ENCODE results near the gene CXCR6.

The CXCR6 gene

GRCh38 chr3:45969953-45970352 lies 26.7 kb downstream of the CXCR6 start:
- no peak overlapping the region for H3K4me3 ChIP-seq (ENCODE audit: low read length)
- H3K9ac ChIP-seq (ENCODE audit: low read length) = no peak overlapping the region
- no peaks in the 10 kb centered on the region for H3K9me2 ChIP-seq (replicated peaks; ENCODE audit: insufficient read depth, low read length)
- TF ChIP-seq EZH2 (optimal IDR thresholded peaks at IDR 0.05; ENCODE audit: low read depth, low read length) (no peak), CTCF (IDR thresholded peaks at IDR 0.05; ENCODE audit: low read length) (no peak)
- no peaks in the 10 kb centered on the region for H3K27me3 ChIP-seq (replicated peaks; ENCODE audit: insufficient read depth, low read length)
- no peaks in the 10 kb centered on the region for H3K79me2 ChIP-seq (ENCODE audit: low read length)
- H3K27ac ChIP-seq (ENCODE audit: low read length) = no peak overlapping the region
- no peaks in the 10 kb centered on the region for H3K9me3 ChIP-seq (replicated peaks; ENCODE audit: insufficient read depth, low read length)
- no peak overlapping the region for H3K4me2 ChIP-seq (ENCODE audit: low read depth, low read length)
- no peak overlapping the region for H2AFZ ChIP-seq (ENCODE audit: low read length)
- H4K20me1 ChIP-seq (ENCODE audit: insufficient read depth, low read length) = no peaks in the 10 kb centered on the region
- peaks cover 21% of the 10 kb centered on the region for H3K4me1 ChIP-seq (ENCODE audit: low read length)
- no peaks in the 10 kb centered on the region for H3K36me3 ChIP-seq (replicated peaks; ENCODE audit: insufficient read depth, low read length)
- H3F3A ChIP-seq (ENCODE audit: insufficient read depth, low read length) = peaks cover 14% of the 10 kb centered on the region; the same call in 1 of the 2 replicates
- DNase-seq = no peak

GRCh38 chr3:45972534-45973402 lies 29.5 kb downstream of the CXCR6 start:
- H2AFZ ChIP-seq (ENCODE audit: low read length) = 0 out of 2 replicates have a peak overlapping the region, but pooled peaks have one; percentile 20
- no peak overlapping the region for H3K9ac ChIP-seq (ENCODE audit: low read length)
- H3K9me3 ChIP-seq (replicated peaks; ENCODE audit: insufficient read depth, low read length) = no peaks in the 10 kb centered on the region
- H3K79me2 ChIP-seq (ENCODE audit: low read length) = no peaks in the 10 kb centered on the region
- TF ChIP-seq EZH2phosphoT487 (IDR thresholded peaks at IDR 0.05; ENCODE audit: low read length) (no peak), EZH2 (optimal IDR thresholded peaks at IDR 0.05; ENCODE audit: low read depth, low read length) (no peak), CTCF (IDR thresholded peaks at IDR 0.05; ENCODE audit: low read length) (no peak)
- H3K27me3 ChIP-seq (replicated peaks; ENCODE audit: insufficient read depth, low read length) = no peaks in the 10 kb centered on the region
- peaks cover 21% of the 10 kb centered on the region for H3F3A ChIP-seq (ENCODE audit: insufficient read depth, low read length)
- no peaks in the 10 kb centered on the region for H3K36me3 ChIP-seq (replicated peaks; ENCODE audit: insufficient read depth, low read length)
- H3K27ac ChIP-seq (ENCODE audit: low read length) = peak overlapping the region; percentile 57; the same call in 1 of the 2 replicates
- DNase-seq = peak; percentile 41
- H3K9me2 ChIP-seq (replicated peaks; ENCODE audit: insufficient read depth, low read length) = no peaks in the 10 kb centered on the region
- no peaks in the 10 kb centered on the region for H4K20me1 ChIP-seq (ENCODE audit: insufficient read depth, low read length)
- H3K4me2 ChIP-seq (ENCODE audit: low read depth, low read length) = peak overlapping the region; percentile 65
- H3K4me3 ChIP-seq (ENCODE audit: low read length) = 0 out of 2 replicates have a peak overlapping the region, but pooled peaks have one; percentile 2
- peaks cover 41% of the 10 kb centered on the region for H3K4me1 ChIP-seq (ENCODE audit: low read length)

DNA sequence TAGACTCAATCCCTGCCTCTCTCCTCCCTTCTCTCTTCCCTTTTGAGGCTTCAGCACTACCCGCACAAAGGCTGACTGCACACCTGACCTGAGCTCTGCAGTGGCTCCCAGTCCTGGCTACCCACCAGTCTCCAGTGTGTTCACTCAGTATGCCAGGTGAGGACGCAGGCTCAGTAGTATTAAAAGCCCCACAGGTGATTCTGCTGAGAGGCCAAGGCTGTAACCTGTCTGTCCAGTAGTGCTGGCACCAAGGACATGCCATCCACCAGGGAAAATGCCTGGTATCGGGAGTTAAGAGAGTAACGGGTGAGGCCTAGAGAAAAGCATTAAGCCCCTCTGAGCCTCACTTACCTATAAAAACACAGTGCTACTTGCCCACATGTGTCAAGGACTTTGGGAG lies 31.4 kb downstream of the CXCR6 start:
- no peak overlapping the region for H3K4me3 ChIP-seq (ENCODE audit: low read length)
- H3K9ac ChIP-seq (ENCODE audit: low read length) = no peak overlapping the region
- H2AFZ ChIP-seq (ENCODE audit: low read length) = no peak overlapping the region
- no peak for TF ChIP-seq EZH2phosphoT487 (IDR thresholded peaks at IDR 0.05; ENCODE audit: low read length)
- TF ChIP-seq CTCF (IDR thresholded peaks at IDR 0.05; ENCODE audit: low read length) = no peak
- no peak for TF ChIP-seq EZH2 (optimal IDR thresholded peaks at IDR 0.05; ENCODE audit: low read depth, low read length)
- no peaks in the 10 kb centered on the region for H4K20me1 ChIP-seq (ENCODE audit: insufficient read depth, low read length)
- H3K36me3 ChIP-seq (replicated peaks; ENCODE audit: insufficient read depth, low read length) = no peaks in the 10 kb centered on the region
- no peaks in the 10 kb centered on the region for H3K79me2 ChIP-seq (ENCODE audit: low read length)
- no peak overlapping the region for H3K4me2 ChIP-seq (ENCODE audit: low read depth, low read length)
- H3K9me3 ChIP-seq (replicated peaks; ENCODE audit: insufficient read depth, low read length) = no peaks in the 10 kb centered on the region
- H3K4me1 ChIP-seq (ENCODE audit: low read length) = peaks cover 58% of the 10 kb centered on the region
- H3K27me3 ChIP-seq (replicated peaks; ENCODE audit: insufficient read depth, low read length) = no peaks in the 10 kb centered on the region
- H3K9me2 ChIP-seq (replicated peaks; ENCODE audit: insufficient read depth, low read length) = no peaks in the 10 kb centered on the region
- peaks cover 38% of the 10 kb centered on the region for H3F3A ChIP-seq (ENCODE audit: insufficient read depth, low read length)
- H3K27ac ChIP-seq (ENCODE audit: low read length) = no peak overlapping the region
- DNase-seq = no peak
